Measurements from ENCODE around the gene PDE11A. TPM values are rescaled to one million over a fixed set of nuclear protein-coding genes. Genes with fewer than 3 reads are reported as not detected.

PDE11A gene
- total RNA-seq, 3 donors from 2014 or later: 0.96 to 2.3 (median 2.2) TPM

DNA sequence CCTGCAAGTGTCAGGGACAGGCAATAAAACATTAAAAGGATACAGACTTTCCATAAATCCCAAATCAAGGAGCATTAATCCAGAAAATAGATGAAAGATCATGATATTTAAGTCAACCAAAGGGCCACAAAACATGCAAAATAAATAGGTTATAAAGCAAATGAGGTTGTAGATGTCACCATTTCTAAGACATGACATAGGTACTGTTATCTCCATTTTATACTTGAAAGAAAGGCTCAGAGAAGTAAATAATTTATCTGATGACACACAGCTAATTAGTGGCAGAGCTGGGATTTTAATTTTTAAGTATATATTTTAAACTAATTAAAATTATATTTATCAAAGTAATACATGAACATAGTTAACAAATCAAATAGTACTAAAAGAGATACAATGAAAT lies 378.2 kb downstream of the PDE11A start:
- Histone ChIP-seq H3K9me3 (no peaks in the 10 kb centered on the region), H3K4me1 (no peaks in the 10 kb centered on the region), H3K4me3 (no peak overlapping the region), H3K27me3 (no peaks in the 10 kb centered on the region), H3K36me3 (no peaks in the 10 kb centered on the region), H3K27ac (no peak overlapping the region)
- TF ChIP-seq POLR2AphosphoS5 (IDR thresholded peaks at IDR 0.05): no peak
- DNase-seq (ENCODE audit: low spot score in 2 of 2): no peak
- intact Hi-C loops (cut with DNase I; ENCODE audit: low total_unique reads): no loop called here

- intact Hi-C loops (cut with DNase I; ENCODE audit: low total_unique reads): no loop called here
- Histone ChIP-seq H3K4me1 (no peaks in the 10 kb centered on the region), H3K27ac (no peak overlapping the region), H3K27me3 (no peaks in the 10 kb centered on the region), H3K4me3 (no peak overlapping the region), H3K9me3 (no peaks in the 10 kb centered on the region), H3K36me3 (no peaks in the 10 kb centered on the region)
- TF ChIP-seq POLR2A (IDR thresholded peaks at IDR 0.05) (no peak), POLR2AphosphoS5 (IDR thresholded peaks at IDR 0.05) (no peak)
- TF ChIP-seq, protein P1, sequence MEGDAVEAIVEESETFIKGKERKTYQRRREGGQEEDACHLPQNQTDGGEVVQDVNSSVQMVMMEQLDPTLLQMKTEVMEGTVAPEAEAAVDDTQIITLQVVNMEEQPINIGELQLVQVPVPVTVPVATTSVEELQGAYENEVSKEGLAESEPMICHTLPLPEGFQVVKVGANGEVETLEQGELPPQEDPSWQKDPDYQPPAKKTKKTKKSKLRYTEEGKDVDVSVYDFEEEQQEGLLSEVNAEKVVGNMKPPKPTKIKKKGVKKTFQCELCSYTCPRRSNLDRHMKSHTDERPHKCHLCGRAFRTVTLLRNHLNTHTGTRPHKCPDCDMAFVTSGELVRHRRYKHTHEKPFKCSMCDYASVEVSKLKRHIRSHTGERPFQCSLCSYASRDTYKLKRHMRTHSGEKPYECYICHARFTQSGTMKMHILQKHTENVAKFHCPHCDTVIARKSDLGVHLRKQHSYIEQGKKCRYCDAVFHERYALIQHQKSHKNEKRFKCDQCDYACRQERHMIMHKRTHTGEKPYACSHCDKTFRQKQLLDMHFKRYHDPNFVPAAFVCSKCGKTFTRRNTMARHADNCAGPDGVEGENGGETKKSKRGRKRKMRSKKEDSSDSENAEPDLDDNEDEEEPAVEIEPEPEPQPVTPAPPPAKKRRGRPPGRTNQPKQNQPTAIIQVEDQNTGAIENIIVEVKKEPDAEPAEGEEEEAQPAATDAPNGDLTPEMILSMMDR (IDR thresholded peaks at IDR 0.05): no peak
- DNase-seq (ENCODE audit: low spot score in 2 of 2): no peak
Observed at GRCh38 chr2:177693658-177694339, 378.8 kb downstream of the PDE11A start.

DNA sequence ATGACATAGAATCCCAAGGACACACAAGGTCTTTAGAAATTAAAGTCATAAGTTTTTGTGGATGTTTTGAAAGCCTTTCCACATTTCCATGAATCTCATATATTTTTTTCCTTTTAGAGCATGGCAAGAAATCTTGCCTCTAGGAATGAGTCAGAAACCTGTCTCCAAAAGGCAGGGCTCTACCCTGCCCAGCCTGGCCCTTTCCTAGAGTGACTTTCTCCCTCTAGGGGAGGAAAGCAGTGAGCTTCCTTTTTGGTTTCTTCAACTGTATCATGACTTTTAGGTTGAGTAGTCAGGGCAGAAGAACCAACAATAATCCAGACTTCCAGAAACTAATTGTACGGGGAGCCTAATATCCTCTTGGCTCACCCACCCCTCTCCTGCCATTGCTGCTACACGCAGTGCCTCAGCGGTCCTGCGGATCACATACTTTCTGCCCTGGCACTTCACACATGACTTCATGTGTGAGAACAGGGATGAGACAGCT lies 379.8 kb downstream of the PDE11A start:
- no peak overlapping the region for H3K4me3 ChIP-seq
- H3K27me3 ChIP-seq: no peaks in the 10 kb centered on the region
- H3K36me3 ChIP-seq: no peaks in the 10 kb centered on the region
- DNase-seq (ENCODE audit: low spot score in 2 of 2): no peak
- no peaks in the 10 kb centered on the region for H3K9me3 ChIP-seq
- intact Hi-C loops (cut with DNase I; ENCODE audit: low total_unique reads): no loop called here
- H3K27ac ChIP-seq: no peak overlapping the region
- TF ChIP-seq POLR2AphosphoS5 (IDR thresholded peaks at IDR 0.05): no peak
- TF ChIP-seq POLR2A (IDR thresholded peaks at IDR 0.05): no peak
- TF ChIP-seq, protein P1 (IDR thresholded peaks at IDR 0.05): no peak
- no peaks in the 10 kb centered on the region for H3K4me1 ChIP-seq

DNA sequence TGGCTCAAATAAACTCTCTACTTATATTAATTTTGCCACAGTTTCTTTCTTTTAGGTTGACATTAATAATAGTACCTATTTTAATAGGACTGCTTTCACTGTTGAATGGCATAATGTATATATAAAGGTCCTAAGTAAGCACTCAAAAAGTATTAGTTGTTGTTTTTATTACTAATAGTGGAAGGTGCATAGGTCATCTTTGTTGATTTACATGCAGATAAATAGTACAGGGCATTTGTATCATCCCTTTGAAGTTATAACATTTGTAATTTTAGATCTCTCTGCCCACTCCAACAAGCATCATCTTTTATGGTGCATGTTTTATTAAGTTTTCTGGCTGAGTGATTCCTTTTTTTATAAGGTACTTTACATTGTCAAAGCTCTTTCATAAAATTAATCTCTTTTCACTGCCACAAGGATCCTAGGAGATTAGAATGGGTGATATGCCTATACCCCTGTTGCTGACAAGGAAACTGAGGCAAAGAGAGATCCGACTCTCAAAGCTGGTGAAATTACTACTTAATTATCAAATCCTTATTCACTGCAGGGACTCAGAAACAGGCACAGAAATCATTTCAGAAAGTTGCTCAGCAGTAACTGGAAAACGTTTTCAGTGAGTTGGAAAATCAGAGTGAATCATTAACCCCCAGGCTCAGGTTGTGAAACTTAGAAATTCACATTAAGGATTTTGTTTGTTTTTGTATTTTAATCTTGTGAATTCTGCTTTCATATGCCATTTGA lies 380.4 kb downstream of the PDE11A start:
- H3K36me3 ChIP-seq: no peaks in the 10 kb centered on the region
- intact Hi-C loops (cut with DNase I; ENCODE audit: low total_unique reads): no loop called here

DNA sequence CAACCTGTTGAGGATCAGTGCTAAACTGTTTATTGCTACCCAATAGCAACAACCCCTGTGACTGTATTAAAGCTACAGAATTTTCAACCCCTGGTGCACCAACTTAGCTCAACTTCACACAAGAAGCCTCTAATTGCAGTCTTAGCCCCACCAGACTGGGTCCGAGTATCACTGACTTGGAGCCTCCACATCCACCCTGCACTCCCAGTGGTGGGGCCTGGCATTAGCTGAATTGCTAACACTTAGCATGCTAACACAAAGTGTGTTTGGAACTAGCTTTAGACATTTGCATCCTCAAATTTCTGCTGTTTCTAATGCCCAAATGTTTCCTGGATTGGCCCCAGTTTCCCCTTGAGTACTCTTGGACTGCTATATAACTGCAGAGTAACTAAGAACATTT lies 381.4 kb downstream of the PDE11A start:
- Histone ChIP-seq H3K4me3 (no peak overlapping the region), H3K36me3 (no peaks in the 10 kb centered on the region), H3K4me1 (no peaks in the 10 kb centered on the region), H3K27me3 (no peaks in the 10 kb centered on the region), H3K9me3 (no peaks in the 10 kb centered on the region), H3K27ac (no peak overlapping the region)
- TF ChIP-seq POLR2A (IDR thresholded peaks at IDR 0.05) (no peak), POLR2AphosphoS5 (IDR thresholded peaks at IDR 0.05) (no peak)
- TF ChIP-seq, protein P1 (IDR thresholded peaks at IDR 0.05): no peak
- intact Hi-C loops (cut with DNase I; ENCODE audit: low total_unique reads): no loop called here
- no peak for DNase-seq (ENCODE audit: low spot score in 2 of 2)

More for the DNA sequence above, 380.4 kb downstream of the PDE11A start:
- TF ChIP-seq, protein P1 (IDR thresholded peaks at IDR 0.05): no peak
- TF ChIP-seq POLR2AphosphoS5 (IDR thresholded peaks at IDR 0.05) (no peak), POLR2A (IDR thresholded peaks at IDR 0.05) (no peak)
- no peak for DNase-seq (ENCODE audit: low spot score in 2 of 2)
- Histone ChIP-seq H3K27me3 (no peaks in the 10 kb centered on the region), H3K9me3 (no peaks in the 10 kb centered on the region), H3K4me3 (no peak overlapping the region), H3K4me1 (no peaks in the 10 kb centered on the region), H3K27ac (no peak overlapping the region)
